Mesenchymal stem cell (in vitro differentiated cells and primary cell): ENCODE results near the gene ERFL.

ENCODE experiments used
- DNase-seq: peaks from one replicate; pipeline ENCODE4 v3.0.0-alpha.2; 2013
- H2AFZ ChIP-seq: one replicate; pipeline ENCODE4 v1.6.1; 2013; ENCODE audit warnings: low read depth, mild to moderate bottlenecking, control low read depth, inconsistent platforms, low read length, moderate library complexity
- H2AK5ac ChIP-seq: 2 replicates; pipeline ENCODE4 v1.6.1; 2013; ENCODE audit warnings: low read length, moderate library complexity, mild to moderate bottlenecking, inconsistent platforms; ENCODE audit not compliant: severe bottlenecking
- H2BK120ac ChIP-seq: one replicate; pipeline ENCODE4 v1.6.1; 2013; ENCODE audit warnings: low read depth, mild to moderate bottlenecking, inconsistent platforms, low read length, moderate library complexity
- H2BK12ac ChIP-seq, 2 experiments: one replicate each; pipeline ENCODE4 v1.6.1; 2013; ENCODE audit warnings: inconsistent platforms in 2 of 2, low read length in 2 of 2, mild to moderate bottlenecking in 2 of 2, moderate library complexity in 2 of 2, control low read depth in 1 of 2
- H2BK15ac ChIP-seq: one replicate; pipeline ENCODE4 v1.6.1; 2013; ENCODE audit warnings: mild to moderate bottlenecking, low read depth, inconsistent platforms; ENCODE audit not compliant: poor library complexity, severe bottlenecking
- H2BK5ac ChIP-seq: 2 replicates; pipeline ENCODE4 v1.6.1; 2013; ENCODE audit warnings: low read depth, mild to moderate bottlenecking, low read length, control low read depth, inconsistent platforms; ENCODE audit not compliant: poor library complexity, severe bottlenecking
- H3K14ac ChIP-seq, 2 experiments: one replicate each; pipeline ENCODE4 v1.6.1; 2013; ENCODE audit warnings: inconsistent platforms in 2 of 2, low read length in 2 of 2, control low read depth in 1 of 2, mild to moderate bottlenecking in 1 of 2, moderate library complexity in 1 of 2
- H3K18ac ChIP-seq, 2 experiments: one replicate each; pipeline ENCODE4 v1.6.1; 2013; ENCODE audit warnings: inconsistent platforms in 2 of 2, low read length in 2 of 2, control low read depth in 1 of 2, low read depth in 1 of 2, mild to moderate bottlenecking in 1 of 2
- H3K23ac ChIP-seq, 2 experiments: one replicate each; pipeline ENCODE4 v1.6.1; 2013; ENCODE audit warnings: inconsistent platforms in 2 of 2, low read length in 2 of 2, mild to moderate bottlenecking in 2 of 2, moderate library complexity in 2 of 2, control low read depth in 1 of 2
- H3K27ac ChIP-seq: 2 replicates; pipeline ENCODE4 v1.5.1; 2013; ENCODE audit warnings: mild to moderate bottlenecking, moderate library complexity, low read length, control low read depth, inconsistent platforms; ENCODE audit not compliant: poor library complexity, severe bottlenecking
- H3K27me3 ChIP-seq, 2 experiments: 2 replicates each; pipeline versions ENCODE4 v1.6.1 to v1.7.0; 2013; ENCODE audit warnings: low read length in 2 of 2, mild to moderate bottlenecking in 2 of 2, moderate library complexity in 2 of 2, control low read depth in 1 of 2, inconsistent platforms in 1 of 2; ENCODE audit not compliant: control insufficient read depth in 1 of 2, insufficient read depth in 1 of 2
- H3K36me3 ChIP-seq, 2 experiments: 2 replicates each; pipeline versions ENCODE4 v1.6.1 to v1.7.0; 2013; ENCODE audit warnings: low read length in 2 of 2, control low read depth in 1 of 2, inconsistent platforms in 1 of 2, low read depth in 1 of 2, mild to moderate bottlenecking in 1 of 2; ENCODE audit not compliant: insufficient read depth in 2 of 2, control insufficient read depth in 1 of 2
- H3K4ac ChIP-seq, 2 experiments: one replicate each; pipeline ENCODE4 v1.6.1; 2013; ENCODE audit warnings: inconsistent platforms in 2 of 2, low read length in 2 of 2, mild to moderate bottlenecking in 2 of 2, moderate library complexity in 2 of 2, control low read depth in 1 of 2, low read depth in 1 of 2
- H3K4me1 ChIP-seq: 2 replicates; pipeline ENCODE4 v1.6.1; 2013; ENCODE audit warnings: low read depth, low read length, control low read depth; ENCODE audit not compliant: control insufficient read depth, insufficient read depth
- H3K4me2 ChIP-seq: 2 replicates; pipeline ENCODE4 v1.6.1; 2013; ENCODE audit warnings: low read length, mild to moderate bottlenecking, inconsistent platforms; ENCODE audit not compliant: poor library complexity, severe bottlenecking
- H3K4me3 ChIP-seq, 2 experiments: 2 replicates each; pipeline versions ENCODE4 v1.5.1 to v1.7.0; 2013; ENCODE audit warnings: low read length in 2 of 2, mild to moderate bottlenecking in 2 of 2, control low read depth in 1 of 2, low read depth in 1 of 2; ENCODE audit not compliant: insufficient read depth in 1 of 2
- H3K79me1 ChIP-seq: replicated peaks from 2 replicates; pipeline ENCODE4 v1.6.1; 2013; ENCODE audit warnings: mild to moderate bottlenecking, control low read depth, low read length, inconsistent platforms; ENCODE audit not compliant: poor library complexity, severe bottlenecking
- H3K9ac ChIP-seq: 2 replicates; pipeline ENCODE4 v1.7.0; 2013; ENCODE audit warnings: mild to moderate bottlenecking, low read length, moderate library complexity
- H3K9me3 ChIP-seq: 2 replicates; pipeline ENCODE4 v1.7.0; 2013; ENCODE audit warnings: mild to moderate bottlenecking, low read length; ENCODE audit not compliant: control insufficient read depth
- H4K8ac ChIP-seq: one replicate; pipeline ENCODE4 v1.6.1; 2013; ENCODE audit warnings: inconsistent platforms, mild to moderate bottlenecking, low read length, moderate library complexity
- H4K91ac ChIP-seq: one replicate; pipeline ENCODE4 v1.6.1; 2013; ENCODE audit warnings: mild to moderate bottlenecking, low read length, inconsistent platforms
- WGBS: methylation state at CpG from one replicate; pipeline ENCODE4 v1.1.7; 2013; ENCODE audit warnings: mixed read lengths; 5-methylcytosine and 5-hydroxymethylcytosine counted together

Gene ERFL

DNA sequence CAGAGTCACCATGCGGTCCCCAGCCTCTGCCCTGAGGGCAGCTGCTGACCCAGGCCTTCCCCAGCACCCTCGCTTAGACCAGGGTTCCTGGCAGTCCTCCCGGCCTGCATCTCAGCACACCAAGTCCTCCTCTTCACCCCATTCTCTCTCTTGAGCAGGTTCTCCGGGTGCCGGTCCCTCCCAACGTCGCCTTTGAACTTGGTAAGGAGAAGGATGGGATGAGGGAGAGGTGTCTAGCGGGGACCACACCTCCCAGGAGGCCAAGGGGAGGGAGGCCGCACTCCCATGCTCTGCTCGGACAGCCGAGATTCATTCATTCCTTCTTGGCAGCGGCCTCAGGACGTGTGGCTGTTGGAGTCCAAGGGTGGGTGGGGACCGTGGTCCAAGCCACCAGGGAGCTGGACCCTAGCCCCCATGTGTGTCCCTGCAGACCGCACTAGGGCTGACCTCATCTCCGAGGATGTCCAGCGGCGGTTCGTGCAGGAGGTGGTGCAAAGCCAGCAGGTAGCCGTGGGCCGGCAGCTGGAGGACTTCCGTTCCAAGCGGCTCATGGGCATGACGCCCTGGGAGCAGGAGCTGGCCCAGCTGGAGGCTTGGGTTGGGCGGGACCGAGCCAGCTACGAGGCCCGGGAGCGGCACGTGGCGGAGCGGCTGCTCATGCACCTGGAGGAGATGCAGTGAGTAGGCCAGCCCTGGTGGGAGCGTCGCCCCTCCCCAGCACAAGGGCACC is 35.9 kb downstream of the ERFL start:
- Histone ChIP-seq H2AK5ac (no peak overlapping the region), H2AFZ (no peak overlapping the region), H3K27me3 (no peaks in the 10 kb centered on the region), H4K8ac (no peak overlapping the region), H3K4me1 (peaks cover 17% of the 10 kb centered on the region), H2BK12ac (no peak overlapping the region), H4K91ac (no peak overlapping the region), H3K9me3 (no peaks in the 10 kb centered on the region), H3K4me2 (no peak overlapping the region), H3K36me3 (peaks cover 56 to 78% of the 10 kb centered on the region in 2 experiments), H3K9ac (no peak overlapping the region), H3K4me3 (no peak overlapping the region), H3K4ac (no peak overlapping the region), H2BK120ac (no peak overlapping the region), H3K18ac (no peak overlapping the region), H3K14ac (no peak overlapping the region), H3K27ac (no peak overlapping the region), H2BK15ac (no peak overlapping the region), H3K79me1 (peaks cover 51% of the 10 kb centered on the region), H3K23ac (no peak overlapping the region), H2BK5ac (no peak overlapping the region)
- 98% methylated on average over 33 of the region's 34 CpGs for WGBS
- DNase-seq: no peak

- H3K14ac ChIP-seq: no peak overlapping the region
- no peak overlapping the region for H2BK120ac ChIP-seq
- no peak overlapping the region for H2BK12ac ChIP-seq
- no peak overlapping the region for H2BK5ac ChIP-seq
- no peak overlapping the region for H3K27ac ChIP-seq
- H2BK15ac ChIP-seq: no peak overlapping the region
- peaks cover 51 to 64% of the 10 kb centered on the region in 2 experiments for H3K36me3 ChIP-seq
- no peak overlapping the region for H4K91ac ChIP-seq
- no peaks in the 10 kb centered on the region for H3K27me3 ChIP-seq
- peaks cover 51% of the 10 kb centered on the region for H3K79me1 ChIP-seq
- H3K18ac ChIP-seq: no peak overlapping the region
- H3K23ac ChIP-seq: no peak overlapping the region
- WGBS: 93% methylated on average over 3 of the region's 4 CpGs
- peaks cover 23% of the 10 kb centered on the region for H3K4me1 ChIP-seq
- no peak for DNase-seq
- no peak overlapping the region for H3K4ac ChIP-seq
- no peak overlapping the region for H3K4me2 ChIP-seq
- H2AK5ac ChIP-seq: no peak overlapping the region
- H3K9ac ChIP-seq: no peak overlapping the region
- no peak overlapping the region for H3K4me3 ChIP-seq
- H2AFZ ChIP-seq: no peak overlapping the region
- H3K9me3 ChIP-seq: no peaks in the 10 kb centered on the region
- H4K8ac ChIP-seq: no peak overlapping the region
Observed at GRCh38 chr19:41890936-41891335, 37.3 kb downstream of the ERFL start.

- Histone ChIP-seq H3K79me1 (peaks cover 47% of the 10 kb centered on the region), H2BK12ac (no peak overlapping the region), H3K14ac (no peak overlapping the region), H3K27me3 (no peaks in the 10 kb centered on the region), H4K8ac (peak overlapping the region; percentile 9), H4K91ac (no peak overlapping the region), H3K18ac (no peak overlapping the region), H2AFZ (no peak overlapping the region), H3K9me3 (no peaks in the 10 kb centered on the region), H3K36me3 (peaks cover 44 to 54% of the 10 kb centered on the region in 2 experiments), H3K27ac (no peak overlapping the region), H3K4me3 (no peak overlapping the region), H3K4me1 (peaks cover 26% of the 10 kb centered on the region), H3K9ac (no peak overlapping the region), H3K23ac (no peak overlapping the region), H2BK15ac (no peak overlapping the region), H2BK5ac (no peak overlapping the region), H2AK5ac (no peak overlapping the region), H3K4ac (no peak overlapping the region), H2BK120ac (no peak overlapping the region), H3K4me2 (no peak overlapping the region)
- 97% methylated on average over 8 of the region's 8 CpGs for WGBS
- DNase-seq: no peak
Observed at GRCh38 chr19:41889896-41890295, 38.4 kb downstream of the ERFL start.

DNA sequence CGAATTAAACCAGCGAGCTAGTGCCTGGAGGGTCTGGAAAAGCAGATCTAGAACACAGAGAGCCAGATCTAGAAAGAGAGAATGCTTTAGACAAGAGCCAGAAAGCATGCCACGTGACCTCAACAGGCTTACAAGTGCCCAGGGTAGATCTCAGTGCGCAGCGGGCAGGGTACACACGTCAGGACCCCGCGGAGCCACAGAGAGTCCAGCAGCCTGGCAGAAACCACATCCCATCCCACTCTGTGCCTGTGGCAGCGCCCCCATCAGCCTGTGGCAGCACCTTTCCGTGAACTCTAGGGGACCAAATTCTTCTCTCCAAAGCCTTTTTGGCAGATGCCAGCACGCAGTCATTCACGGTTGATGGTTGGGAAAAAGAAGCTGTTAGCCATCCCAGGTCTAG is 39.3 kb downstream of the ERFL start:
- no peak overlapping the region for H2AFZ ChIP-seq
- no peak overlapping the region for H3K23ac ChIP-seq
- H3K27ac ChIP-seq: no peak overlapping the region
- H3K27me3 ChIP-seq: no peaks in the 10 kb centered on the region
- H3K18ac ChIP-seq: no peak overlapping the region
- no peak overlapping the region for H2BK5ac ChIP-seq
- no peak for DNase-seq
- whole genome bisulfite sequencing: 94% methylated on average over 12 of the region's 12 CpGs
- H3K79me1 ChIP-seq: peaks cover 51% of the 10 kb centered on the region
- H3K4ac ChIP-seq: no peak overlapping the region
- no peak overlapping the region for H3K14ac ChIP-seq
- H3K4me1 ChIP-seq: peaks cover 26% of the 10 kb centered on the region
- no peak overlapping the region for H3K4me2 ChIP-seq
- no peak overlapping the region for H4K91ac ChIP-seq
- no peak overlapping the region for H3K9ac ChIP-seq
- peaks cover 37 to 44% of the 10 kb centered on the region in 2 experiments for H3K36me3 ChIP-seq
- no peak overlapping the region for H2BK12ac ChIP-seq
- H2BK15ac ChIP-seq: no peak overlapping the region
- no peak overlapping the region for H3K4me3 ChIP-seq
- no peak overlapping the region for H4K8ac ChIP-seq
- H2AK5ac ChIP-seq: no peak overlapping the region
- no peak overlapping the region for H2BK120ac ChIP-seq
- H3K9me3 ChIP-seq: no peaks in the 10 kb centered on the region
